SHP77 treated with DMSO at 0.1 percent for 48 hours (cell line): Measurements from ENCODE around the gene TNFSF8.

ENCODE experiments used
- DNase-seq: peaks from one replicate; lab custom pipeline; 2025; lab: John Stamatoyannopoulos, UW

Gene TNFSF8

GRCh38 chr9:114905170-114905940, 25.0 kb downstream of the TNFSF8 start:
- no peak for DNase-seq

- DNase-seq, result no peak
Observed at GRCh38 chr9:114902786-114903524, 27.4 kb downstream of the TNFSF8 start.

- no peak for DNase-seq
Observed at GRCh38 chr9:114900942-114901802, 29.2 kb downstream of the TNFSF8 start.

GRCh38 chr9:114899995-114900394, 30.4 kb downstream of the TNFSF8 start:
- DNase-seq, result no peak

- no peak for DNase-seq
Observed at GRCh38 chr9:114899461-114899860, 30.9 kb downstream of the TNFSF8 start.

GRCh38 chr9:114898741-114899140, 31.6 kb downstream of the TNFSF8 start:
- no peak for DNase-seq

- DNase-seq, result no peak
Observed at GRCh38 chr9:114897196-114897595, 33.2 kb downstream of the TNFSF8 start.

- DNase-seq, result no peak
Observed at GRCh38 chr9:114896344-114896743, 34.0 kb downstream of the TNFSF8 start.

GRCh38 chr9:114895521-114895991, 34.8 kb downstream of the TNFSF8 start:
- no peak for DNase-seq

GRCh38 chr9:114894609-114895433, 35.6 kb downstream of the TNFSF8 start:
- DNase-seq, result peak; percentile 96

GRCh38 chr9:114894206-114894605, 36.2 kb downstream of the TNFSF8 start:
- no peak for DNase-seq

GRCh38 chr9:114893221-114894010, 37.0 kb downstream of the TNFSF8 start:
- peak; percentile 11 for DNase-seq

GRCh38 chr9:114889802-114890224, 40.6 kb downstream of the TNFSF8 start:
- DNase-seq, result peak; percentile 33

GRCh38 chr9:114888607-114889006, 41.8 kb downstream of the TNFSF8 start:
- no peak for DNase-seq

GRCh38 chr9:114887963-114888362, 42.4 kb downstream of the TNFSF8 start:
- no peak for DNase-seq

GRCh38 chr9:114884787-114885452, 45.5 kb downstream of the TNFSF8 start:
- no peak for DNase-seq

- no peak for DNase-seq
Observed at GRCh38 chr9:114883709-114884108, 46.7 kb downstream of the TNFSF8 start.

- no peak for DNase-seq
Observed at GRCh38 chr9:114880291-114880745, 50.1 kb downstream of the TNFSF8 start.

- no peak for DNase-seq
Observed at GRCh38 chr9:114878879-114879564, 51.4 kb downstream of the TNFSF8 start.
